ENCODE measurements around the gene RNF19B. TPM values are rescaled to one million over a fixed set of nuclear protein-coding genes. Genes with fewer than 3 reads are reported as not detected.
"Not testable (repeated sequence)": the region's sequence is repeated elsewhere in the genome, so short reads cannot be mapped to it uniquely, and the experiment has no call there.

The RNF19B gene
- total RNA-seq, 2 donors from 2014 or later, result 17.8 TPM

DNA sequence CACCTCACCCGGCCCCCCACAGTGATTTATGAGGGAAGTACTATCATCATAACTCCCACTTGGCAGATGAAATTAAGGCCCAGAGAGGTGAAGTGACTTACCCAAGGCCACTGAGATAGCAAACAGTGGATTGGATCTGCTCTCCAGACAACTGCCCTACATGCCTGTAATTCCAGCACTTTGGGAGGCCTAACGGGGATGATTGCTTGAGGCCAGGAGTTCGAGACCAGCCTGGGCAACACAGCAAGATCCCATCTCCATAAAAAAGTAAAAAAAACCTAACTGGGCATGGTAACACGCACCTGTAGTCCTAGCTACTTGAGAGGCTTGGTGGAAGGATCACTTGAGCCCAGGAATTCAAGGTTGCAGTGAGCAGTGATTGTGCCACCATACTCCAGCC is 14.2 kb upstream of the RNF19B start:
- Mint-ChIP-seq H3K9me3 (peaks cover 18% of the 10 kb centered on the region), H3K4me3 (no peak overlapping the region), H3K27me3 (ENCODE audit: insufficient read depth) (peaks cover 12% of the 10 kb centered on the region), H3K27ac (no peak overlapping the region), H3K4me1 (peaks cover 4% of the 10 kb centered on the region), H3K36me3 (ENCODE audit: low read depth) (peaks cover 2% of the 10 kb centered on the region)
- Histone ChIP-seq H3K27me3 (ENCODE audit: control insufficient read depth, insufficient read depth, low read length, poor library complexity, severe bottlenecking) (no peaks in the 10 kb centered on the region), H3K9me3 (ENCODE audit: control insufficient read depth, low read length) (no peaks in the 10 kb centered on the region), H3K27ac (ENCODE audit: low read depth, low read length) (no peak overlapping the region), H3K4me3 (ENCODE audit: low read length) (no peak overlapping the region), H3K9ac (ENCODE audit: extremely low read depth, low read length, poor library complexity, severe bottlenecking) (no peak overlapping the region), H3K36me3 (ENCODE audit: control insufficient read depth, insufficient read depth, low read length) (no peaks in the 10 kb centered on the region), H3K4me1 (ENCODE audit: control insufficient read depth, insufficient read depth, low read length) (no peaks in the 10 kb centered on the region)
- DNase-seq, result no peak
- WGBS, 2 experiments (ENCODE audit: insufficient coverage in 1 of 2, insufficient read length in 1 of 2), result 86 to 89% methylated on average over 3 to 4 of the region's 4 CpGs
- TF ChIP-seq, protein P1, sequence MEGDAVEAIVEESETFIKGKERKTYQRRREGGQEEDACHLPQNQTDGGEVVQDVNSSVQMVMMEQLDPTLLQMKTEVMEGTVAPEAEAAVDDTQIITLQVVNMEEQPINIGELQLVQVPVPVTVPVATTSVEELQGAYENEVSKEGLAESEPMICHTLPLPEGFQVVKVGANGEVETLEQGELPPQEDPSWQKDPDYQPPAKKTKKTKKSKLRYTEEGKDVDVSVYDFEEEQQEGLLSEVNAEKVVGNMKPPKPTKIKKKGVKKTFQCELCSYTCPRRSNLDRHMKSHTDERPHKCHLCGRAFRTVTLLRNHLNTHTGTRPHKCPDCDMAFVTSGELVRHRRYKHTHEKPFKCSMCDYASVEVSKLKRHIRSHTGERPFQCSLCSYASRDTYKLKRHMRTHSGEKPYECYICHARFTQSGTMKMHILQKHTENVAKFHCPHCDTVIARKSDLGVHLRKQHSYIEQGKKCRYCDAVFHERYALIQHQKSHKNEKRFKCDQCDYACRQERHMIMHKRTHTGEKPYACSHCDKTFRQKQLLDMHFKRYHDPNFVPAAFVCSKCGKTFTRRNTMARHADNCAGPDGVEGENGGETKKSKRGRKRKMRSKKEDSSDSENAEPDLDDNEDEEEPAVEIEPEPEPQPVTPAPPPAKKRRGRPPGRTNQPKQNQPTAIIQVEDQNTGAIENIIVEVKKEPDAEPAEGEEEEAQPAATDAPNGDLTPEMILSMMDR (conservative IDR thresholded peaks at IDR 0.05), result no peak

DNA sequence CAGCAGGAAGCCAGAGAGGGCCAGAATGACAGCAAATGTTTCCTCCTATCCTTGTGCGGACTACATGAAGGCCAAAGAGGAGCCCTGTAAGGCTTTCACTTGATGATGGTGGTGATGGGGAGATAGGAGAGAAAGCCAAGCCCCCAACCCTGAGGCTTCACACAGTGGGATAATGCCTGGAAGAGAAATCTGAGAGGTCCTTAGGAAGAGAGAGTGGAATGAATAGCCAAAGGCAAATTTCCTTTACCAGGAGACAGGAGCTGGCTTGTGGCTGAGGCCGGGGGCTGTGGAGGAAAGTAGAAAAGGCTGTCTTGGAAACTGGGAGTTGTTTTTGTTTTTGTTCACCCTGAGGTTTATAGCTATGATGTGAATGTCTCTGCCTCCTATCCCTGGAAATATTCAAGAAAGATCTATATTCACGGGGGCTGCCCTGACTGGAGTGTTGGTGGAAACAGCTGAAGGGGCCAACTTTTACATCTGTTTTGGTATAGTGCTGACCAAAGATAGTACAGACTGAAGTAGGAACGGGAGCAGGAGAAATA is 13.0 kb upstream of the RNF19B start:
- Mint-ChIP-seq H3K36me3 (ENCODE audit: low read depth) (peaks cover 2% of the 10 kb centered on the region), H3K27me3 (ENCODE audit: insufficient read depth) (peaks cover 14% of the 10 kb centered on the region), H3K9me3 (peaks cover 19% of the 10 kb centered on the region), H3K4me3 (no peak overlapping the region), H3K4me1 (peaks cover 5% of the 10 kb centered on the region), H3K27ac (no peak overlapping the region)
- H3K4me3 ChIP-seq (ENCODE audit: low read length), result no peak overlapping the region
- H3K27ac ChIP-seq (ENCODE audit: low read depth, low read length), result no peak overlapping the region
- TF ChIP-seq, protein P1 (conservative IDR thresholded peaks at IDR 0.05), result no peak
- no peaks in the 10 kb centered on the region for H3K9me3 ChIP-seq (ENCODE audit: control insufficient read depth, low read length)
- no peaks in the 10 kb centered on the region for H3K36me3 ChIP-seq (ENCODE audit: control insufficient read depth, insufficient read depth, low read length)
- no peaks in the 10 kb centered on the region for H3K27me3 ChIP-seq (ENCODE audit: control insufficient read depth, insufficient read depth, low read length, poor library complexity, severe bottlenecking)
- no peak for DNase-seq
- 85 to 87% methylated on average over 3 to 4 of the region's 4 CpGs for WGBS, 2 experiments (ENCODE audit: insufficient coverage in 1 of 2, insufficient read length in 1 of 2)
- no peaks in the 10 kb centered on the region for H3K4me1 ChIP-seq (ENCODE audit: control insufficient read depth, insufficient read depth, low read length)
- no peak overlapping the region for H3K9ac ChIP-seq (ENCODE audit: extremely low read depth, low read length, poor library complexity, severe bottlenecking)

DNA sequence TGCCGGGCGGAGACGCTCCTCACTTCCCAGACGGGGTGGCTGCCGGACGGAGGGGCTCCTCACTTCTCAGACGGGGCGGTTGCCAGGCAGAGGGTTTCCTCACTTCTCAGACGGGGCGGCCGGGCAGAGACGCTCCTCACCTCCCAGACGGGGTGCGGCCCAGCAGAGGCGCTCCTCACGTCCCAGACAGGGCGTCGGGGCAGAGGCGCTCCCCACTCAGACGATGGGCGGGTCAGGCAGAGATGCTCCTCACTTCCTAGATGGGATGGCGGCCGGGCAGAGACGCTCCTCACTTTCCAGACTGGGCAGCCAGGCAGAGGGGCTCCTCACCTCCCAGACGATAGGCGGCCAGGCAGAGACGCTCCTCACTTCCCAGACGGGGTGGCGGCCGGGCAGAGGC is 10.4 kb upstream of the RNF19B start:
- H3K36me3 Mint-ChIP-seq (ENCODE audit: low read depth); H3K27ac Mint-ChIP-seq; DNase-seq; H3K4me3 Mint-ChIP-seq; H3K4me1 Mint-ChIP-seq; H3K9ac ChIP-seq (ENCODE audit: extremely low read depth, low read length, poor library complexity, severe bottlenecking); H3K4me3 ChIP-seq (ENCODE audit: low read length); H3K36me3 ChIP-seq (ENCODE audit: control insufficient read depth, insufficient read depth, low read length); H3K9me3 ChIP-seq (ENCODE audit: control insufficient read depth, low read length); H3K27ac ChIP-seq (ENCODE audit: low read depth, low read length); H3K4me1 ChIP-seq (ENCODE audit: control insufficient read depth, insufficient read depth, low read length): not testable (repeated sequence)
- H3K27me3 ChIP-seq (ENCODE audit: control insufficient read depth, insufficient read depth, low read length, poor library complexity, severe bottlenecking), result peaks cover 21% of the 10 kb centered on the region
- 95 to 98% methylated on average over 20 to 24 of the region's 30 CpGs for WGBS, 2 experiments (ENCODE audit: insufficient coverage in 1 of 2, insufficient read length in 1 of 2)
- H3K27me3 Mint-ChIP-seq (ENCODE audit: insufficient read depth), result peaks cover 40% of the 10 kb centered on the region
- H3K9me3 Mint-ChIP-seq, result peaks cover 19% of the 10 kb centered on the region

DNA sequence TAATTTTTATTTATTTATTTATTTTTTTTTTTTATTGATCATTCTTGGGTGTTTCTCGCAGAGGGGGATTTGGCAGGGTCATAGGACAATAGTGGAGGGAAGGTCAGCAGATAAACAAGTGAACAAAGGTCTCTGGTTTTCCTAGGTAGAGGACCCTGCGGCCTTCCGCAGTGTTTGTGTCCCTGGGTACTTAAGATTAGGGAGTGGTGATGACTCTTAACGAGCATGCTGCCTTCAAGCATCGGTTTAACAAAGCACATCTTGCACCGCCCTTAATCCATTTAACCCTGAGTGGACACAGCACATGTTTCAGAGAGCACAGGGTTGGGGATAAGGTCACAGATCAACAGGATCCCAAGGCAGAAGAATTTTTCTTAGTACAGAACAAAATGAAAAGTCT is 8.8 kb upstream of the RNF19B start:
- not testable (repeated sequence) for H3K36me3 Mint-ChIP-seq (ENCODE audit: low read depth); H3K27ac ChIP-seq (ENCODE audit: low read depth, low read length); H3K4me1 Mint-ChIP-seq; H3K9me3 ChIP-seq (ENCODE audit: control insufficient read depth, low read length); H3K4me1 ChIP-seq (ENCODE audit: control insufficient read depth, insufficient read depth, low read length); H3K36me3 ChIP-seq (ENCODE audit: control insufficient read depth, insufficient read depth, low read length); H3K9ac ChIP-seq (ENCODE audit: extremely low read depth, low read length, poor library complexity, severe bottlenecking); H3K27ac Mint-ChIP-seq; DNase-seq
- H3K9me3 Mint-ChIP-seq, result peaks cover 19% of the 10 kb centered on the region
- peaks cover 54% of the 10 kb centered on the region for H3K27me3 Mint-ChIP-seq (ENCODE audit: insufficient read depth)
- peak overlapping the region; percentile 53 for H3K4me3 Mint-ChIP-seq
- no CpG with 5 or more reads among the region's 6 CpGs for WGBS, 2 experiments (ENCODE audit: insufficient coverage in 1 of 2, insufficient read length in 1 of 2)
- H3K27me3 ChIP-seq (ENCODE audit: control insufficient read depth, insufficient read depth, low read length, poor library complexity, severe bottlenecking), result peaks cover 32% of the 10 kb centered on the region
- peak overlapping the region; percentile 80 for H3K4me3 ChIP-seq (ENCODE audit: low read length)
